Endodermal cell (in vitro differentiated cells): ENCODE results near the gene PSMD5. TPM values are rescaled to one million over a fixed set of nuclear protein-coding genes. Genes with fewer than 3 reads are reported as not detected.

ENCODE experiments used
- DNase-seq: peaks from one replicate; pipeline ENCODE4 v3.0.0-alpha.2; 2017
- H3K27ac ChIP-seq: 2 replicates; pipeline ENCODE4 v1.5.1; 2013; ENCODE audit warnings: mild to moderate bottlenecking, low read depth, low read length, moderate library complexity
- H3K27me3 ChIP-seq: 2 replicates; pipeline ENCODE4 v1.6.1; 2013; ENCODE audit warnings: mild to moderate bottlenecking, low read length, moderate library complexity; ENCODE audit not compliant: insufficient read depth, control insufficient read depth, poor library complexity, severe bottlenecking
- H3K36me3 ChIP-seq: 2 replicates; pipeline ENCODE4 v1.7.0; 2013; ENCODE audit warnings: mild to moderate bottlenecking, low read length, moderate library complexity; ENCODE audit not compliant: control insufficient read depth, insufficient read depth
- H3K4me1 ChIP-seq: one replicate; pipeline ENCODE4 v1.7.0; 2013; ENCODE audit warnings: low read length; ENCODE audit not compliant: control insufficient read depth, insufficient read depth
- H3K4me3 ChIP-seq: 2 replicates; pipeline ENCODE4 v1.5.1; 2013; ENCODE audit warnings: mild to moderate bottlenecking, low read length, moderate library complexity
- H3K9ac ChIP-seq: 2 replicates; pipeline ENCODE4 v1.6.1; 2013; ENCODE audit warnings: mild to moderate bottlenecking, low read length, moderate library complexity; ENCODE audit not compliant: poor library complexity, severe bottlenecking; ENCODE audit errors: extremely low read depth
- H3K9me3 ChIP-seq: 2 replicates; pipeline ENCODE4 v1.6.1; 2013; ENCODE audit warnings: mild to moderate bottlenecking, low read length, moderate library complexity; ENCODE audit not compliant: control insufficient read depth
- H3K27ac Mint-ChIP-seq: 2 replicates; pipeline ENCODE4 v1.8.0; 2020; ENCODE audit warnings: mixed read lengths
- H3K27me3 Mint-ChIP-seq: 2 replicates; pipeline ENCODE4 v1.8.0; 2021; ENCODE audit warnings: mild to moderate bottlenecking, mixed read lengths; ENCODE audit not compliant: insufficient read depth
- H3K36me3 Mint-ChIP-seq: 2 replicates; pipeline ENCODE4 v1.8.0; 2020; ENCODE audit warnings: low read depth, mixed read lengths
- H3K4me1 Mint-ChIP-seq: 2 replicates; pipeline ENCODE4 v1.8.0; 2020; ENCODE audit warnings: mixed read lengths
- H3K4me3 Mint-ChIP-seq: 2 replicates; pipeline ENCODE4 v1.8.0; 2020; ENCODE audit warnings: mild to moderate bottlenecking, moderate library complexity, mixed read lengths
- H3K9me3 Mint-ChIP-seq: 2 replicates; pipeline ENCODE4 v1.8.0; 2020; ENCODE audit warnings: mild to moderate bottlenecking, mixed read lengths
- CTCF ChIP-seq: fragments of 200-600 bp; sonication (generic); conservative IDR thresholded peaks from 2 replicates; pipeline ENCODE4 v1.5.0; 2021; ENCODE audit warnings: antibody characterized with exemption, mild to moderate bottlenecking
- WGBS, 2 experiments: methylation state at CpG; one replicate each; pipeline versions ENCODE4 v1.1.5 to v1.1.7; 2013; ENCODE audit warnings: missing lambda C conversion rate in 2 of 2, mixed read lengths in 1 of 2; ENCODE audit not compliant: insufficient coverage in 1 of 2, insufficient read length in 1 of 2; 5-methylcytosine and 5-hydroxymethylcytosine counted together
- total RNA-seq, 2 donors: library from RNA; stranded (reverse); fragmentation: NEBNext Ultra II Directional in 1 of 2; extraction: Animal tissue kit (Norgen Biotek cat#: 25700) in 1 of 2; gene quantifications; 2 replicates in 1 of 2; 3 replicates in 1 of 2; pipeline ENCODE4 v1.2.1, GENCODE V29; 2021

The PSMD5 gene
- total RNA-seq, 2 donors from 2014 or later = 21.8 to 52.7 TPM

GRCh38 chr9:120859361-120859760 is 16.6 kb upstream of the PSMD5 start:
- Histone ChIP-seq H3K9ac (no peak overlapping the region), H3K9me3 (no peaks in the 10 kb centered on the region), H3K4me3 (no peak overlapping the region), H3K27ac (no peak overlapping the region), H3K27me3 (no peaks in the 10 kb centered on the region), H3K36me3 (peaks cover 23% of the 10 kb centered on the region), H3K4me1 (no peaks in the 10 kb centered on the region)
- Mint-ChIP-seq H3K27me3 (no peaks in the 10 kb centered on the region), H3K36me3 (peaks cover 2% of the 10 kb centered on the region), H3K4me3 (no peak overlapping the region), H3K4me1 (no peaks in the 10 kb centered on the region), H3K9me3 (no peaks in the 10 kb centered on the region), H3K27ac (no peak overlapping the region)
- peak; percentile 20 for DNase-seq
- TF ChIP-seq CTCF = no peak
- 92 to 93% methylated on average over 6 of the region's 6 CpGs for WGBS, 2 experiments

- no peaks in the 10 kb centered on the region for H3K27me3 Mint-ChIP-seq
- DNase-seq = peak; percentile 29
- Histone ChIP-seq H3K36me3 (peaks cover 32% of the 10 kb centered on the region), H3K27ac (no peak overlapping the region), H3K9ac (no peak overlapping the region), H3K4me1 (no peaks in the 10 kb centered on the region), H3K27me3 (no peaks in the 10 kb centered on the region), H3K4me3 (no peak overlapping the region), H3K9me3 (no peaks in the 10 kb centered on the region)
- 80 to 95% methylated on average over 3 to 11 of the region's 11 CpGs for WGBS, 2 experiments
- H3K4me1 Mint-ChIP-seq = peaks cover 2% of the 10 kb centered on the region
- no peak overlapping the region for H3K4me3 Mint-ChIP-seq
- no peaks in the 10 kb centered on the region for H3K9me3 Mint-ChIP-seq
- no peak for TF ChIP-seq CTCF
- peaks cover 2% of the 10 kb centered on the region for H3K36me3 Mint-ChIP-seq
- no peak overlapping the region for H3K27ac Mint-ChIP-seq
Measured at GRCh38 chr9:120857902-120858301, 15.2 kb upstream of the PSMD5 start.

DNA sequence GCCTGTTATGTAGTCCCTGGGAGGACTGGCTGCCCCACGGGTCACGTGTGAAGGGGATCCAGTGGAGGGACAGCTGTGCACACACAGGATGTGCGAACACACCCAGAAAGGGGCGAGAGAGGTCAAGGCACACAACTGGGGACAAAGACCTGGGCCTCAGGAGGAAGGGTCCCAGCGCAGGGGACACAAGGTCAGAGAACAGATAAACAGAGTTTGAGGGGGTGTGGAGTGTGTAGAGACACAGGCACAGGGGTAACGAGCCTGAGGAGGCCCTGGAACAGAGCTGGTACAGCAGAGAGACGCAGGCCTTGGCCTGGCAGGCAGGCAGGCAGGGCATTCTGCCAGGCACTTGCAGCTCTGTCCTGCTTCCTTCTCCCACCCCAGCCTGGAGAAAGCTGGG is 14.8 kb upstream of the PSMD5 start:
- no peak for DNase-seq
- H3K9me3 ChIP-seq = no peaks in the 10 kb centered on the region
- peaks cover 32% of the 10 kb centered on the region for H3K36me3 ChIP-seq
- no peaks in the 10 kb centered on the region for H3K27me3 ChIP-seq
- Mint-ChIP-seq H3K36me3 (peaks cover 2% of the 10 kb centered on the region), H3K27ac (no peak overlapping the region), H3K4me1 (peaks cover 7% of the 10 kb centered on the region), H3K9me3 (no peaks in the 10 kb centered on the region), H3K27me3 (no peaks in the 10 kb centered on the region), H3K4me3 (no peak overlapping the region)
- no peak overlapping the region for H3K27ac ChIP-seq
- H3K4me1 ChIP-seq = no peaks in the 10 kb centered on the region
- no peak overlapping the region for H3K4me3 ChIP-seq
- WGBS, 2 experiments = 90 to 91% methylated on average over 5 to 7 of the region's 7 CpGs
- TF ChIP-seq CTCF = no peak
- H3K9ac ChIP-seq = no peak overlapping the region
